T1000 (cell line): ENCODE measurements around the gene PIGBOS1.
A peak's percentile ranks its signal among the peaks of the same experiment; 100 is the strongest.
"Not testable (repeated sequence)": the region's sequence is repeated elsewhere in the genome, so short reads cannot be mapped to it uniquely, and the experiment has no call there.

Source experiments
- DNase-seq: peaks from one replicate; lab custom pipeline; 2025; ENCODE audit warnings: mixed read lengths; lab: John Stamatoyannopoulos, UW

PIGBOS1 gene

GRCh38 chr15:55318588-55319494 is at the start of gene PIGBOS1, which contains the start of gene PIGB:
PIGBOS1 (minus strand) TSS chr15:55319123; CDS start chr15:55317792, 1,331 bp downstream.
PIGB (plus strand) TSS chr15:55319222; CDS start chr15:55319251, 29 bp downstream.
- DNase-seq, result peak; percentile 72

GRCh38 chr15:55366981-55367380 is 48.1 kb upstream of the PIGBOS1 start:
- no peak for DNase-seq

- no peak for DNase-seq
Observed at GRCh38 chr15:55362641-55363040, 43.7 kb upstream of the PIGBOS1 start.

- no peak for DNase-seq
Observed at GRCh38 chr15:55361048-55361447, 42.1 kb upstream of the PIGBOS1 start.

GRCh38 chr15:55360256-55360655 is 41.3 kb upstream of the PIGBOS1 start:
- no peak for DNase-seq

GRCh38 chr15:55358471-55358870 is 39.5 kb upstream of the PIGBOS1 start:
- no peak for DNase-seq

- DNase-seq, result no peak
Observed at GRCh38 chr15:55357774-55358173, 38.9 kb upstream of the PIGBOS1 start.

- no peak for DNase-seq
Observed at GRCh38 chr15:55356985-55357585, 38.2 kb upstream of the PIGBOS1 start.

- no peak for DNase-seq
Observed at GRCh38 chr15:55353025-55353424, 34.1 kb upstream of the PIGBOS1 start.

GRCh38 chr15:55349282-55349681 is 30.4 kb upstream of the PIGBOS1 start:
- no peak for DNase-seq

GRCh38 chr15:55348281-55348778 is 29.4 kb upstream of the PIGBOS1 start:
- no peak for DNase-seq

- DNase-seq, result no peak
Observed at GRCh38 chr15:55344206-55344605, 25.3 kb upstream of the PIGBOS1 start.

- DNase-seq, result no peak
Observed at GRCh38 chr15:55343168-55343567, 24.2 kb upstream of the PIGBOS1 start.

GRCh38 chr15:55337160-55337559 is 18.2 kb upstream of the PIGBOS1 start:
- DNase-seq, result no peak

GRCh38 chr15:55334997-55335396 is 16.1 kb upstream of the PIGBOS1 start:
- DNase-seq, result no peak

- no peak for DNase-seq
Observed at GRCh38 chr15:55334371-55334770, 15.4 kb upstream of the PIGBOS1 start.

- DNase-seq, result no peak
Observed at GRCh38 chr15:55327387-55327786, 8.5 kb upstream of the PIGBOS1 start.

- no peak for DNase-seq
Observed at GRCh38 chr15:55322467-55322866, 3.5 kb upstream of the PIGBOS1 start.

- DNase-seq, result no peak
Observed at GRCh38 chr15:55320963-55321362, 2.0 kb upstream of the PIGBOS1 start.

- no peak for DNase-seq
Observed at GRCh38 chr15:55320238-55320550, 1.3 kb upstream of the PIGBOS1 start.

- no peak for DNase-seq
Observed at GRCh38 chr15:55319537-55320237, 764 bp upstream of the PIGBOS1 start.

GRCh38 chr15:55302801-55303200 is 16.1 kb downstream of the PIGBOS1 start:
- not testable (repeated sequence) for DNase-seq

GRCh38 chr15:55297315-55297714 is 21.6 kb downstream of the PIGBOS1 start:
- DNase-seq, result no peak
